KG1 (cell line): ENCODE data around the gene TMEM154.

ENCODE experiments used
- DNase-seq: peaks from one replicate; lab custom pipeline; 2025; lab: John Stamatoyannopoulos, UW

Gene TMEM154

GRCh38 chr4:152693871-152694270 is 14.1 kb upstream of the TMEM154 start:
- no peak for DNase-seq

GRCh38 chr4:152691761-152692160 is 12.0 kb upstream of the TMEM154 start:
- no peak for DNase-seq

- DNase-seq, result no peak
These were observed 11.2 kb upstream of the TMEM154 start for GRCh38 chr4:152690706-152691651.

- DNase-seq, result no peak
These were observed 10.1 kb upstream of the TMEM154 start for GRCh38 chr4:152689615-152690501.

GRCh38 chr4:152687974-152688599 is 8.3 kb upstream of the TMEM154 start:
- DNase-seq, result no peak

DNA sequence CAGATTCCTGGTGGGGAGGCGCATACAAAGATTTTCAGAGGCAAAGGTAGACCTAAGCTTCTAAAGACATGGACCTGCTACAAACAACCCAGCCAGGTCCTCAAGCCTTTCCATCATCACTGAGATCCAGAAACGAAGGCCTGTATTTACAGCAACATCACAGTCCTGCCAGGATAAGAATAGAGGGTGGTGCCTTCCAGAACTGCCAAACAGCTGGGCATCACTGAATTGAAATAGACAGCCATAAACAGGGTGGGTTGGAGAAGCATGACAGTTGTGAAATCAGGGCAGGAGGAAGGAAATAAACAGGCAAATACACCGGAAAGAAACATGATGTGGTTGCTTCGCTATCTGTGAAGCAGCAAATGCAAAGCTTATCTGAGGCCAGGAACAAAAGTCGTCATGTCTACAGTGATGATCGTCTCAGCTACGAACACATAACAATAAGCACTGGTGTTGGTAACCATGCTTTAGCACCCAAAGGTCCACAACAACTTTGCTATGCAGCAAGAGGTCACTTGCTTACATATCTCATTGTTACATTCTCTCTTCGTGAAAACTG is 6.7 kb upstream of the TMEM154 start:
- no peak for DNase-seq

- DNase-seq, result no peak
These were observed 4.8 kb upstream of the TMEM154 start for GRCh38 chr4:152684587-152684986.

DNA sequence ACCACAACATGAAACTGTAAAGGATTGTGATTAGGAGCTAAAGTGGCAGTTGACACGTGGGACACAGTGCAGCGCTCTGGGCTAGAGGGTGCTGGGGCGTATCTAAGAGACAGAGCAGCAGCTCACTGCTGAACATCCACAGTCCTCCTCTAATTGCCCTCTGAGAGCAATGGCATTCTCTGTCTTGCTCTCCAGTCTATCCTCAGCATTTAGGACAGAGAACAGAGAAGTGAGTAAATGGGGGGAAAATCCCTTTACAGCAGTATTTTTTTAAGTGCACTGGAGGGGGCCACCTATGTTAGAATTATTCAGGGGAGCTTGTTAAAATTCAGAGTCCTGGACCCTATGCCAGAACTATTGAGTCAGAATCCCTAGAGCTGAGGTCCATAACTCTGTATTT is 4.2 kb upstream of the TMEM154 start:
- DNase-seq, result no peak

DNA sequence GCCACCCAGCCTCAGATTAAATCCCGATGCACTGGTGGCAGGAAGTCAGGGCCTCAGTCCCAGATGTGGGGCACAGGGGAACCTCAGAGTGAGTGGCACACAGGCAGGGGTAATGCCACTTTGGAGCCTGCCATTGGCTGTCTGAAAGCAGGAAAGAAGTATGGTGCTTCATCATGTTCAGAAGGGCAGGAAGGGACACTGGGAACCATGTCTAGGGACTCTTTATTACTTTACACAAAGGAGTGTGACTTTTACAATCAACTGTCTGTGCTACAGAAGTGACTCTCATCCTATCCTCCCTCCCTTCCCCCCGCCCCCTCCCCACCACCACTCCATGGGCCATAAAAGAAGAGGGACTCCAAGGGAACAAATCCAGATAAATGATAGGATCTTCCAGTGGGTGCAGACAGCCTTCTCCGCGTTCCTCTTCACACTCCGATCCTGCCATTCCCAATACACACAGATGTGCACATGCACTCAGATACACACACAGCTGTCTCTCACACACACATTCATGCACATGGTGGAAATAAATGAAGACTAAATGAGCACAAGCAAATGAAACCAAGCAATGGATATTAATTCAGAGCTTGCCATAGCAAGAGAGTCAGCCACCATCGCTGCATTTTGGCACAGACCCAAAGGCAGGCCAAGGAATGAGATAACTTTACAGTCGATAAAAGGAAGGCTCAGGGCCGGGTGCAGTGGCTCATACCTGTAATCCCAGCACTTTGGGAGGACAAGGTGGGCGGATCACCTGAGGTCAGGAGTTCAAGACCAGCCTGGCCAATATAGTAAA is 2.5 kb upstream of the TMEM154 start:
- DNase-seq, result no peak

DNA sequence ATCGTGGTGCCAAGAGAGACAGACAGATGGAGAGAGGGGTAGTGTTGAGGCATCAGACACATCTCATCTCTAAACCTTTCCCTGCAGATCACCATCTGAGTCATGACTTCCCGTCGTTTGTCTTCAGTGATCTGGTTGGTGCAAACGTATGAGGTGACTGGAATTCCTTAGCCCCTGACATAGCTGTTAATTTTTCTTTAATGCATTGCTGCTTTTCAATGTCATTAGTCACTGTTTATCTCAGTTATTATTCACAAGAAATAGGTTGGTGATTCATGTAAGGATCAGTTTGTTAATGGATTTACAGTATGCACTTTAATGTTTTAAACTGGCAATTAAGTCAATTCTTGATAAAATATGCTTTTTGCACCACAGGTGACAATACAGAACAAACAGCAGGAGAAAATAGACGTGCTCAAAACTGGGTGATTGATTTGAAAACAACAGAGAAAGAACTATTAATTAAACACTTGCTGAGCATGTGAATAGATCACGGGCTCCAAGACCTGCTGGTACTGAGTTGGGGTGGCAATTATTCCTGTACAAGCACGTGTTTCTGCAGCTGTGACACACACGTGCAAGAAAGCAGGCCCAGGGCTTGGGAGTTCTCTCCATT is 1.3 kb upstream of the TMEM154 start:
- no peak for DNase-seq

GRCh38 chr4:152678841-152679240 is 956 bp downstream of the TMEM154 start:
- DNase-seq, result no peak

GRCh38 chr4:152677117-152677516 is 2.7 kb downstream of the TMEM154 start:
- no peak for DNase-seq

DNA sequence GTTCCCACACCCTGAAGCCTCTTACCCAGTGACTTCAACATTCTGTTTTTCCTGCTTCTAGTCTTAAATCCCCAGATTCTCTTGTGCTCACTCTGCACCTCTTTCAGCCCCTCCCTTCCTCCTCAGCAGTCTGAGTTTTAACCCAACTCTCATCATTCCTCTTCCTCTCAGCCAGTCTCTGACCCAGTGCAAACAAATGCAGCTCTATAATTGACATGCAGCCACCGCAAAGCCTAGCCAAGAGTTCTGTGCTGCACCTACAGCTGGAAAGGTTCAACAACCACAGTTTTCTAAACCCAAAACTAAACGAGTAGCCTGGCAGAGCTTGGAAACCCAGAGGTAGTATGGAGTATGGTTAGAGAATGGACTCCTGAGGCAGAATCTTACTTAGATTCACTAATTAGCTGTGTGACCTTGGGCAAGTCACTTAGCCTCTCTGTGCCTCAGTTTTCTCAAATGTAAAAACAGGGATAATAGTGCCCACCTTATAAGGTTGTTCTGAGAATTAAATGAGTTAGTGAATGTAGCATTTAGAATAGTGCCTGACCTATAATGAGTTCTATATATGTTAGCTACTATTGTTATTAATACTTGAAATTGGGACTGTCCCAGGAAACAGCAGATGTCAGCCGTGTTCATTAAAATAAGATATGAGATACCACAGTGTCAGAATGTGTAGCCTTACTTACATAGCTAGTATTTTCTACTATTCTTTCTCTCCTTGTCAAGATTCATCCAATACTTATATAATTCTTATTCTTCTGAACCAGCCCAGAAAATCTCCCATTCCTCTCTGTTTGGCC is 3.5 kb downstream of the TMEM154 start:
- no peak for DNase-seq

DNA sequence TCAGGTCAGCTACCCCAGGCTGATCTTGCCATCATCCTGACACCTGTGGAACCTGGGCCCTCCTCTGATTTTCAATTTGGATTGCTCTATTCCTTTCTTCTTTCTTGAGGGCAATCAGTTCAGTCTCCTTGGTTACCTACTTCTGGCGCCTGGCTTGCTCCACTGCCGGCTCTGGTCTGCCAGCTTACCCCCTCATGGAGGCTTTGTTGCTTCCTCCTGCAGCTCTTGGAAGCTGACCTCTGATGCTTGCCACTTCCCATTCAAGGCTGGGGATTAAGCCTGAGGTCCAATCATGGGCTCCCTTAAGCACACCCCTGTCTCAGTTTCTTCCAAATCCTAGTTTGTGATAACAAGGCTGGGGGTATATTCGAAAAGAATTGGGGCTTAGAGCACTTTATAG is 5.4 kb downstream of the TMEM154 start:
- DNase-seq, result no peak

DNA sequence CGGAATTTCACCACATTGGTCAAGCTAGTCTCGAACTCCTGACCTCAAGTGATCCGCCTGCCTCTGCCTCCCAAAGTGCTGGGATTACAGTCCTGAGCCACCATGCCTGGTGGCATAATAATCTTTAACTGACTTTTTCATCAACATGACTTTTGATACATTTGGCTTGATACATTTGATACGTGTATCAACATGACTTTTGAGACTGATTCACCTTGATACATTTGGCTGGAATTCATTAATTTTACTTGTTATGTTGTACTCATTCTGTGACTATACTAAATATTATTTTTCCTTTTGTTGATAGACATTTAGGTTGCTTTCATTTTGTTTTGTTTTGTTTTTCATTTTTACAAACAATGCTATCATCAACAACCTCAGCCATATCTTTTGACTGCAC is 6.3 kb downstream of the TMEM154 start:
- no peak for DNase-seq

DNA sequence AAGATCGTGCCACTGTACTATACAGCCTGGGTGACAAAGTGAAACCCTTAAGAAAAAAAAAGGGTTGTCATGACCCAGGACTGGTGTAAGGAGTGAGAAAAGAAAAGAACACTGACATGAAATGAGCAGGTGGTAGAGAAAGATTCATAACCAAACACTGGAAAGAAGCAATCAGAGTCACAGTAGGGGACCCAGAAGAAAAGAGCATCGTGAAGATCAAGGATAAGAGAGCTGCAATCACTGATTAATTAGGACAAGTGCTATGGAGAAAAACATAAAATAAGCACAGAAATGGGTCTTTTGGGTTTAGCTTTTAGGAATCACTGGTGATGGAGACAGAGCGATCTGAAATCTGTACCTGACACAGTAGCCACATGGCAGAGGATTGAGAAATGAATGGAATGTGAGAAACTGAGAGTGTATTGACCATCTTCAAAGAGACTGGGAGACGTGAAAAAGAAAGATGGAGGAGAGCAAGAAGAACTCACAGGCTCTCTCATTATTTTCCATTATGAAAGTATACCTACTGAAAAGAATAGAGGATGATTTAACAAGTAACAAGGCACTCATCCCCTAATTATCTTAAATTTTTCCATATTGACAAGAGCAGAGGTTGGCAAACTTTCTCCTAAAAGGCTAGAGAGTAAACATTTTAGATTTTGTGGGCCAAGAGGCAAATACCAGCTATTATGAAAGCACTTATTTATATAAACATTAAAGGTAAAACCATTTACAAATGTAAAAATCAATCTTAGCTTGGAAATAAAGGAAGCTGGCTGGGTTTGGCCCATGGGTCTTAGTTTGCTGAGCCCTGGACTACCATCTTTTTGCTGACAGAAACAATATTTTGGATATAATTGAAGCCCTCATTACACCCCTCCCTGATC is 7.3 kb downstream of the TMEM154 start:
- no peak for DNase-seq

DNA sequence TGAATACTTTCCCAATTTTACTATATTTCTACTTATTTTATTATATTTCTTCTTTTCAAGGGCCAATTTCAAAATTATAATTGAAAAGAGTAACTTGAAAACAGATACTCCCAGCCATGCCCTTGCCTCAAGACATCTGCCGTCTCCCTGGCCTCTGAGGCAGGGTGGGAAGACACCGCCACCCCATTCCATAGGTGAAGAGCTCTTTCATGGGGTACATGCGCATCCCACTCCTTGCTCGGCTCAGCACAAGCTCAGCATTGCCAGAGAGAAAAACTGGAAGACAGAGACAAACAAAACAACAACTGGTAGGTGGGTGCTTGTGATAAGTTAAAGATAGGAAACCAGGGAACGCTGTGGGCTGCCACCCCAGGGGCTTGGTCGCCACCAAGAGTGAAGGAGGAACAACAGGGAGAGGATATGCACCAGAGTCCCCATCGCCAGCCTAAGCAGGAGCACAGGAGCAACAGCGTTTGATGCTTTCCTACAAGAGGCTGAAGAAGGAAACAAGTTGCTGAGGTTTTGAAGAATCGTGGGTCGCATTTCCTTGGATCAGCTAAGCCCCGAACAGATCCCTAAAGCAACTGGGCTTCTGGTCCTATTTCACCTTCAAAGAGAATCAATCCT is 11.3 kb downstream of the TMEM154 start:
- no peak for DNase-seq

- no peak for DNase-seq
These were observed 12.0 kb downstream of the TMEM154 start for GRCh38 chr4:152667781-152668180.
